B cell (primary cell): ENCODE results near the gene RTL1.

Experiments used
- EZH2 ChIP-seq: IDR thresholded peaks from 2 replicates; pipeline ENCODE4 v1.6.1; 2012; ENCODE audit warnings: borderline replicate concordance, low read depth, mild to moderate bottlenecking, moderate library complexity, low read length; ENCODE audit not compliant: insufficient read depth, poor library complexity, severe bottlenecking
- TF ChIP-seq, protein P1 (sequence below): fragments of 200-600 bp; IDR thresholded peaks from one replicate; pipeline ENCODE4 v1.8.0; 2022; ENCODE audit warnings: antibody characterized with exemption, mild to moderate bottlenecking

DNA sequence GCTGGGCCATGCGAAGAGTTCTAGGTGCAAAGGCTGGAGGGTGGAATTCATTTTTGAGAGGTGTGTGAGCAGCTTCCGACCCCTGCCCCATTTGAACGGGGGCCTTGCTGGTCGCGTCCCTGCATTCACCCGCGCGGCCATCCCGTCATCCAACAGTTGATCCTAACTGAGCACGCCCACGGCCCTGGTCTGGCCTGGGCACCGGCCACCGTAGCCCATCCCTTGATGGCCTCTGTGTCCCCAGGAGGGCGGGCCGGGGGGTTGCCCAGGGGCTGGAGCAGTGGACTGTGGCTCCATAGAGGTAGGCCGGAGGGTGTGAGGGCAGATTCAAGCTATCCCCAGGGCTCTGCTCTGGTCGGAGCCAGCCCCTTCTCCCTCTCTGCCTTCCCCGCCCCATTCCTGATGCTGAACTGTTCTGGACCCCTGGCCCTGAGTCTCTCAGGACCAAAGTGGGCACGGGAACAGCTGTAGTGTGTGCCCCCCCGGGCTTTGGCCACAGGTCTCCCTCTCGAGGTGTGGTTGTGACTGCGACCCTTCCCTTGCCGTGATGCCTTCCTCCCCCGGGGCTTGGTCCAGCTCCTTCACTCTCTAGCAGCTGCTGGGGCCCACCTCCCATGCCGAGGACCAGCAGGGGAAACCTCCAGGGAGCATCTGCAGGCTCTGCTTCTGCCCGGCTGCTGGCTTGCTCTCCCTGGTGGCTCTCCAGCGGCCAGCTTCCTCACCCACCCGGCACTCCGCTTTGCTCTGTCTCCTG, 68.6 kb downstream of the RTL1 start:
- TF ChIP-seq, protein P1, sequence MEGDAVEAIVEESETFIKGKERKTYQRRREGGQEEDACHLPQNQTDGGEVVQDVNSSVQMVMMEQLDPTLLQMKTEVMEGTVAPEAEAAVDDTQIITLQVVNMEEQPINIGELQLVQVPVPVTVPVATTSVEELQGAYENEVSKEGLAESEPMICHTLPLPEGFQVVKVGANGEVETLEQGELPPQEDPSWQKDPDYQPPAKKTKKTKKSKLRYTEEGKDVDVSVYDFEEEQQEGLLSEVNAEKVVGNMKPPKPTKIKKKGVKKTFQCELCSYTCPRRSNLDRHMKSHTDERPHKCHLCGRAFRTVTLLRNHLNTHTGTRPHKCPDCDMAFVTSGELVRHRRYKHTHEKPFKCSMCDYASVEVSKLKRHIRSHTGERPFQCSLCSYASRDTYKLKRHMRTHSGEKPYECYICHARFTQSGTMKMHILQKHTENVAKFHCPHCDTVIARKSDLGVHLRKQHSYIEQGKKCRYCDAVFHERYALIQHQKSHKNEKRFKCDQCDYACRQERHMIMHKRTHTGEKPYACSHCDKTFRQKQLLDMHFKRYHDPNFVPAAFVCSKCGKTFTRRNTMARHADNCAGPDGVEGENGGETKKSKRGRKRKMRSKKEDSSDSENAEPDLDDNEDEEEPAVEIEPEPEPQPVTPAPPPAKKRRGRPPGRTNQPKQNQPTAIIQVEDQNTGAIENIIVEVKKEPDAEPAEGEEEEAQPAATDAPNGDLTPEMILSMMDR = no peak
- TF ChIP-seq EZH2 = no peak
